GM19351 (cell line): ENCODE measurements around the gene CFAP221.

Experiments
- ATAC-seq: cut with Tn5 transposase; IDR thresholded peaks from one replicate; pipeline ENCODE4 v1.9.1; 2021; ENCODE audit warnings: mild to moderate bottlenecking, moderate library complexity; ENCODE audit not compliant: unreplicated experiment

CFAP221 gene

GRCh38 chr2:119544075-119544938, at the start of gene CFAP221:
TSS of gene CFAP221 (plus strand) at chr2:119544449. CDS start at chr2:119546132, 1,683 bp downstream.
- ATAC-seq, result peak; percentile 87

- no peak for ATAC-seq
These were observed 48.3 kb upstream of the CFAP221 start for GRCh38 chr2:119495948-119496347.

- ATAC-seq, result no peak
These were observed 47.6 kb upstream of the CFAP221 start for GRCh38 chr2:119496682-119497081.

- ATAC-seq, result no peak
These were observed 35.5 kb upstream of the CFAP221 start for GRCh38 chr2:119508756-119509155.

GRCh38 chr2:119511989-119512388, 32.3 kb upstream of the CFAP221 start:
- ATAC-seq, result no peak

GRCh38 chr2:119512946-119513345, 31.3 kb upstream of the CFAP221 start:
- ATAC-seq, result no peak

- no peak for ATAC-seq
These were observed 30.4 kb upstream of the CFAP221 start for GRCh38 chr2:119513832-119514231.

GRCh38 chr2:119516121-119516520, 28.1 kb upstream of the CFAP221 start:
- no peak for ATAC-seq

- peak; percentile 99 for ATAC-seq
These were observed 26.8 kb upstream of the CFAP221 start for GRCh38 chr2:119517433-119517832.

- no peak for ATAC-seq
These were observed 25.7 kb upstream of the CFAP221 start for GRCh38 chr2:119518401-119519056.

- no peak for ATAC-seq
These were observed 25.2 kb upstream of the CFAP221 start for GRCh38 chr2:119519057-119519408.

GRCh38 chr2:119520696-119521432, 23.4 kb upstream of the CFAP221 start:
- no peak for ATAC-seq

GRCh38 chr2:119521433-119522050, 22.7 kb upstream of the CFAP221 start:
- ATAC-seq, result no peak

- ATAC-seq, result no peak
These were observed 21.6 kb upstream of the CFAP221 start for GRCh38 chr2:119522671-119523070.

GRCh38 chr2:119523383-119523951, 20.8 kb upstream of the CFAP221 start:
- ATAC-seq, result no peak

GRCh38 chr2:119523952-119524694, 20.1 kb upstream of the CFAP221 start, which contains the start of gene SCTR:
TSS of gene SCTR (minus strand) at chr2:119524483. CDS start at chr2:119524226, 257 bp downstream.
- no peak for ATAC-seq

- no peak for ATAC-seq
These were observed 18.6 kb upstream of the CFAP221 start for GRCh38 chr2:119525614-119526013.

GRCh38 chr2:119527999-119528398, 16.2 kb upstream of the CFAP221 start:
- no peak for ATAC-seq

GRCh38 chr2:119531292-119531691, 13.0 kb upstream of the CFAP221 start:
- no peak for ATAC-seq

GRCh38 chr2:119533560-119533959, 10.7 kb upstream of the CFAP221 start:
- no peak for ATAC-seq
